ENCODE data around the gene SLC22A5.

Gene SLC22A5

DNA sequence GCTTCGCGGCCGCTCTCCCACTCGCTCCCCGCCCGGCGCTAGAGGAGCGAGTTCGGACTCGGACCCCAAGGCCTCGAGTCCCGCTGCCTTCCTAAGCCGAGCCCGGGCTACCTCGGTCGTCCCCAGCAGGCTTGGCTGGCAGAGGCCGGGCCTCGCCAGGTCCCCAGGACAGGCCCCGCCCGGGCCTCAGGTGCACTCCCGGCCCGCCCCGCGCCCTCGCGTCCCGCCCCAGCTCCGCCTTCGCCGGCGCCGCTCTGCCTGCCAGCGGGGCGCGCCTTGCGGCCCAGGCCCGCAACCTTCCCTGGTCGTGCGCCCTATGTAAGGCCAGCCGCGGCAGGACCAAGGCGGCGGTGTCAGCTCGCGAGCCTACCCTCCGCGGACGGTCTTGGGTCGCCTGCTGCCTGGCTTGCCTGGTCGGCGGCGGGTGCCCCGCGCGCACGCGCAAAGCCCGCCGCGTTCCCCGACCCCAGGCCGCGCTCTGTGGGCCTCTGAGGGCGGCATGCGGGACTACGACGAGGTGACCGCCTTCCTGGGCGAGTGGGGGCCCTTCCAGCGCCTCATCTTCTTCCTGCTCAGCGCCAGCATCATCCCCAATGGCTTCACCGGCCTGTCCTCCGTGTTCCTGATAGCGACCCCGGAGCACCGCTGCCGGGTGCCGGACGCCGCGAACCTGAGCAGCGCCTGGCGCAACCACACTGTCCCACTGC is at the start of gene SLC22A5:
Gene SLC22A5 (plus strand): TSS at position 237 of the 707 bp plus-strand sequence. CDS start 263 bp downstream, at position 500.
- in situ Hi-C loops (cut with HindIII; ENCODE audit: low sequenced_read_pairs): loop anchor here (5.0 kb wide), 1 partner anchor 107 kb away; no protein-coding TSS in a partner anchor

GRCh38 chr5:132319975-132320374 is 49.5 kb upstream of the SLC22A5 start:
- in situ Hi-C loops (cut with HindIII; ENCODE audit: low sequenced_read_pairs): no loop called here

DNA sequence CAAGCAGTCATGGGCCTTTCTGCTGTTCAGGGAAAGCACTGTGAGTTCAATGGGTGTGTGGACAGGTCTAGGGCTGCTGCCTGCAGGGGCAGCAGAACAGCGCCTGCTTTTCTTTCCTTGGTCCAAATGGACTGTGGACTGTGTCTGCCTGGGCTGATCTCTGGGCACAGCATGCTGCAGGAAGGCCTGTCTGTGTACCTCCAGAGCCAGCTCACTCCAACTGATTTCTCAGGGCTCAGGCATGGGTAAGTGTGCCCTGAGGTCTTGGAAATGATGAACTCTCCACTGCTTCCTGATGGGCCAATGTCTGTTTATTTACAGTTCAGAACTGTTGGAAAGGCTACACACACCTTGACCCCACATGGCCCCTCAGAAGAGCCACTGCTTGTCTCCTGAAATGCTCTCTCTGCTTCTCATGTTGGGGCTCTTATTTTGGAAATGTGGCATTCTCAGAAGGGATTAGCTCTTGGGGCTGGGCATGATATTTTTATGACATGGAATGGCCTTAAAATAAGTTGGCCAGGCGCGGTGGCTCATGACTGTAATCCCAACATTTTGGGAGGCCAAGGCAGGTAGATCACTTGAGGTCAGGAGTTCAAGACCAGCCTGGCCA is 48.3 kb upstream of the SLC22A5 start:
- in situ Hi-C loops (cut with HindIII; ENCODE audit: low sequenced_read_pairs): no loop called here

GRCh38 chr5:132322266-132322665 is 47.2 kb upstream of the SLC22A5 start:
- in situ Hi-C loops (cut with HindIII; ENCODE audit: low sequenced_read_pairs): no loop called here

DNA sequence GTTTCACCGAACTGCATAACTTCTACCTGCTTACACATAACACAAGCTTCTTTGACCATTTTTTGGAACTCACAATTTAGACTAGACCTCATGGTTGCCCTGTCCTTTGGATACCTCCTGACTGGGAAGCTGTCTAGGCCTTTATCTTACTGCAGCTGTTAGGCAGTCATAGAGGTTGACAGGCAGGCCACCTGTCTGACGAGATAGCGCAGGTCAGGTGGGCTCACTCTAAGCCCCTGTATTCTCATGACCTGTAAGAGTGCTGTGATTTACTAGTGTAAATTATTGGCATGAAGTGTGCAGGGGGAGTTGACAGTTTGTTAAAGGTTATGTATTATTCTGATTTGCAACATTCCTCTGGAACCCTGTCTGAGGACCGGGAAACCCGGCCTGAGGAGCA is 46.3 kb upstream of the SLC22A5 start:
- in situ Hi-C loops (cut with HindIII; ENCODE audit: low sequenced_read_pairs): no loop called here

GRCh38 chr5:132325691-132326090 is 43.8 kb upstream of the SLC22A5 start:
- in situ Hi-C loops (cut with HindIII; ENCODE audit: low sequenced_read_pairs): no loop called here

DNA sequence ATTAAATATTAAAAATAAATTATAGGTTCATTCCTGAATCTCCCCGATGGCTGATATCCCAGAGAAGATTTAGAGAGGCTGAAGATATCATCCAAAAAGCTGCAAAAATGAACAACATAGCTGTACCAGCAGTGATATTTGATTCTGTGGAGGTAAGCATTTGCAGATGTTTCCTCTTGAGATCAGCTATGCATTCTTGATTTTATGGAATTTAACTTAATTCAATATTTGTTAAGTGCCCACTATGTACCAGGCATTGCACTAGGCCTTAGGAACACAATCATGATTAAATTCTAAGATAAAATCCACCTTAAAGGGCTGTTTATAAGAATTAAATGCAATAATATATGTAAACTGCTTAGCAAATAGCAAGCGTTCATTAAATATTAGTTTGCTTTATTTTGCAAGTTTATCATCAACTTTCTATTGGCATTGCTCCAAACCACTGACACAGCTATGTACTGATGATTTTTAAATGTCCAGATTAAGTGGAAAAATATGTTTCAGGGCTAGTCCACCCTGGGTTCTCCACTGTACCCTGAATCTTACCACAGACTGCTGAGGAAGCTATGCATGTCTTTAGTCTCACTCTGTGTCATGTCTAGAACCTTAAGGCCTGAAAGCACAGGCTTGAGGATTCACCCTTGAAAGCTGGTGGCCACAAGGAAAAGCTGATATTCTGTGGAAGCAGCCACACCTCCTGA is 42.1 kb upstream of the SLC22A5 start:
- in situ Hi-C loops (cut with HindIII; ENCODE audit: low sequenced_read_pairs): no loop called here

DNA sequence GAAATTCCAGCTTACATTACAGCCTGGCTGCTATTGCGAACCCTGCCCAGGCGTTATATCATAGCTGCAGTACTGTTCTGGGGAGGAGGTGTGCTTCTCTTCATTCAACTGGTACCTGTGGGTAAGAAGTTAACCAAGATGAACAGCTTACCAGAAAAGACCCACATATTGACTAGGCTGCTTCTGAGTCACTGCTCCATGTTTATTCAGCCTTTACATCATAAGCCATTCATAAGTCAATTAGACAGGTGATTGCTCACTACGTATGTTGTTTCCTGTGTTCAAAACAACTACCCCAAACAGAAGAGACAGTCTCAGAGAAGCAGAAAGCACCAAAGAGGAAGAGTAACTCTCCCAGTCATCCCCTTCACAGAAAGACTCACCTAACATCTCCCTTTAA is 34.7 kb upstream of the SLC22A5 start:
- in situ Hi-C loops (cut with HindIII; ENCODE audit: low sequenced_read_pairs): no loop called here

DNA sequence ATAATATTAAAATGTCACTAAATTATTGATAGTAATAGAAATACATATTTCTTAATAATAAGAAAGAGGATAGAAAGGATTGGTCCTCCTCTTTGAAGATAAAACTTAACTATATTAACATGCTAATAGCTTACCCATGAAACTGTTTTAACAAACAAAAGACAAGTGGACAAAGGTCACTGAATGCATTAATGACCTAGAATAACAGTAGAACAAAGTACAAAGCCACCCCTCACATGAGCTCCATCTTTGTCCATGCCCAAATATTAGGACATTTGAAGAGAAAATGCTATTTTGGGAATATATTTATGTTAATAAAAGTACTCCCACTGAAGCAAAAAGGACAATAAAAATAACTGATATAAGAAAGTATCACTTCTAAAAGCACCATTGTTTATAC is 34.1 kb upstream of the SLC22A5 start:
- in situ Hi-C loops (cut with HindIII; ENCODE audit: low sequenced_read_pairs): no loop called here

DNA sequence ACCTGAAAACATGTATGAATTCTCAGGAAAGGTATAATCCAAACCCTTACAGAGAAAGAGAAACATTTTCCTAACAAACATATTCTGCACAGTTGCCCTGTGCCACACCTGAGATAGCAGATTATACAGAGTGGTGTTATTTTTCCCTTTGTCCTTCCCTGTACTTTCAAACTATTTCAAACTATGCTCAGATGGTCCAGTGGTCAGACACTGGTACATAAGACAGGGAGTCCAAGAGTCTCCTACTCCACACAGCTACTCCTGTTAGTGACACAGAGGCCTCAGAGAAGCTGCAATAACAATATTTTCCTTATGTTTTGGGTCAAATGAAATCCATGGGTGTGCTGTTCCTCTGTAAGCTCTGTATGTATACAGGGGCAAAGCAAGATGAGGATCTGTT is 30.0 kb upstream of the SLC22A5 start:
- in situ Hi-C loops (cut with HindIII; ENCODE audit: low sequenced_read_pairs): no loop called here

GRCh38 chr5:132342291-132343180 is 27.0 kb upstream of the SLC22A5 start:
- in situ Hi-C loops (cut with HindIII; ENCODE audit: low sequenced_read_pairs): no loop called here

DNA sequence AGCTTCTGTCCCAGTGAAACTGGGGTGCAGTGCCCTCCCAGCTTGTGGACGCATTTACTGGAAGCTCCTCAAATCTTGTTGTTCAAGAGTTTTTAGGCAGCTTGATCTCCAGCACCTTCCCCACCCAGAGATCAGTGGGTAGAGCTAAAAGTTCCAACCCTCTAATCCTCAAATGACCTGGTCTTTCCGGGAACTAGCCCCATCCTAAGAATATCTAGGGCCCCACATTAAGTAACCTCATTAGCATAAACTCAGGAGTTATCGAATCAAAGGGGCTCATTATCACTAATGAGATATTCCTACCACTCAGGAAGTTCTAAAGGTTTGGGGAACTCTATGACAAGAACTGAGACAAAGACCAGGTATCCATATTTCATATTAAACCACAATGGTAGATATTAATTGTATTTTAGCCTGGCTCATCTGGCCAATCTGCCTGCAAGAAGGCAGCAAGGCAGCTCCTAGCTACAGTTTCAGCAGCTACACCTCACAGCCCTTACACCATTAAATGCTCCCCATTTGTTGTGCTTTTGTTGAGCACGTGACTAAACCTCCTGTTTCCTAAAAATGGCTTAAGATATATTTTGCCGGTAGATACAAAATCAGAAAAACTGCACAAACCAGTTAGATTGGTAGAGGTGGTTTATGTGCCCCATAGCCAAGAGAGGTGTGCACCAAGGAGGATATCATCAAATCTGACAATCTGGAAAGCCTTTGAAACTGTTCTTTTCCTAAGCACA is 24.6 kb upstream of the SLC22A5 start:
- in situ Hi-C loops (cut with HindIII; ENCODE audit: low sequenced_read_pairs): no loop called here

GRCh38 chr5:132353486-132353995 is 16.0 kb upstream of the SLC22A5 start:
- in situ Hi-C loops (cut with HindIII; ENCODE audit: low sequenced_read_pairs): no loop called here

DNA sequence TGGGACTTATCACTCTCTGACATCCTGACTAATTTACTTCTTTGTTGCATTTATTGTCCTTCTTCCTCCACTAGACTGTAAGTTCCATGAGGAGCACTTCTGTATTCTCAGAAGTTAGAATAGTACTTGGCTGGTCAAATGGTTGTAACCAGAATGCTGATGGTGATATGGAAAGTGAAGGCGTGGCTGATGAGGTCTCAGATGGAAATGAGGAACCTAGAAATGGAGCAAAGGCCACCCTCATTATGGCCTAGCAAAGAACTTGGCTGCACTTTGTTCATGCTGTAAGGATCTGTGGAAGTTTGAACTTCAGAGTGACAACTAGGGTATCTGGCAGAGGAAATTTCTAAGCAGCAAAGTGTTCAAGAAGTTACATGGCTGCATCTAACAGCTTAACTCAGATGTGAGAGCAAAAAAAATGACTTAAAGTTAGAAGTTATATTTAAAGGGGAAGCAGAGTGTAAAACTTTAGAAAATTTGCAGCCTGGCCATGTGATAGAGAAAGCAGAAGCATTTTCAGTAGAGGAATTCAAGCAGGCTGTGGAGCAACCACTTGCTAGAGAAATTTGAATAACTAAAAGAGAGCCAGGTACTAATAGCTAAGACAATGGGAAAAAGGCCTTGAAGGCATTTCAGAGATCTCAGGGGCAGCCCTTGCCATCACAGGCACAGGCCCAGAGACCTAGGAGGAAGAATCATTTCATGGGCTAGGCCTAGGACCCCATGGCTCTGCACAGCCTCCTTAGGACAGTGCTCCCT is 14.9 kb upstream of the SLC22A5 start:
- in situ Hi-C loops (cut with HindIII; ENCODE audit: low sequenced_read_pairs): no loop called here

DNA sequence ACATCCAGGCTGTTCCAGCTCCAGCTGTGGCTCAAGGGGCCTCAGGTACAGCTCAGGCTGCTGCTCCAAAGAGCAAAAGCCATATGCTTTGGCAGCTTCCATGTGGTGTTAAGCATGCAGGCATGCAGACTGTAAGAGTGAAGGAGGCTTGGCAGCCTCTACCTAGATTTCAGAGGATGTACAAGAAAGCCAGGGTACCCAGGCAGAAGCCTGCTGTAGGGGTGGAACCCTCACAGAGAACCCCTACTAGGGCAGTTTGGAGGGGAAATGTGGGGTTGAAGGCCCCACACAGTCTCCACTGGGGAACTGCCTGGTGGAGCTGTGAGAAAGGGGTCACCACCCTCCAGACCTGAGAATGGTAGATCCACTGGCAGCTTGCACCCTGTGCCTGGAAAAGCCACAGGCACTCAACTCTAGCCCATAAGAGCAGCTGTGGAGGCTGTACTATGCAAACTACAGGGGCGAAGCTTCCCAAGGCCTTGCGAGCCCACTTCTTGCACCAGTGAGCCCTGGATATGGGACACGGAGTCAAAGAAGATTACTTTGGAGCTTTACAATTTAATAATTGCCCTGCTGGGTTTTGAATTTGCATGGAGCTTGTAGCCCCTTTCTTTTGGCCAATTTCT is 14.3 kb upstream of the SLC22A5 start:
- in situ Hi-C loops (cut with HindIII; ENCODE audit: low sequenced_read_pairs): no loop called here

- in situ Hi-C loops (cut with HindIII; ENCODE audit: low sequenced_read_pairs): no loop called here
These were observed 10.7 kb upstream of the SLC22A5 start for GRCh38 chr5:132358775-132359174.

DNA sequence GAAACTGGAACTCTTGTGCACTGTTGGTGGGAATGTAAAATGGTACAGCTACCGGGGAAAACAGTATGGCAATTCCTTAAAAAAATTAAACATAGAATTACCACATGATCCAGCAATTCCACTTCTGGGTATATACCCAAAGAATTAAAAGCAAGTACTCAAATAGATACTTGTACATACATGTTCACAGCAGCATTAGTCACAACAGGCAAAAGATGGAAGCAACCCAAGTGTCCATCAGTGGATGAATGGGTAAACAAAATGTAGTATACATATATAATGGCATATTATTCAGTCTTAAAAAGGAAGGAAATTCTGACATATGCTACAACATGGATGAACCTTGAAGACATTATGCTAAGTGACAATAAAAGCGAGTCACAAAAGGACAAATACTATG is 7.4 kb upstream of the SLC22A5 start:
- in situ Hi-C loops (cut with HindIII; ENCODE audit: low sequenced_read_pairs): no loop called here

GRCh38 chr5:132363431-132364112 is 5.9 kb upstream of the SLC22A5 start:
- in situ Hi-C loops (cut with HindIII; ENCODE audit: low sequenced_read_pairs): no loop called here
